ENCODE data around the gene NME4.

DNA sequence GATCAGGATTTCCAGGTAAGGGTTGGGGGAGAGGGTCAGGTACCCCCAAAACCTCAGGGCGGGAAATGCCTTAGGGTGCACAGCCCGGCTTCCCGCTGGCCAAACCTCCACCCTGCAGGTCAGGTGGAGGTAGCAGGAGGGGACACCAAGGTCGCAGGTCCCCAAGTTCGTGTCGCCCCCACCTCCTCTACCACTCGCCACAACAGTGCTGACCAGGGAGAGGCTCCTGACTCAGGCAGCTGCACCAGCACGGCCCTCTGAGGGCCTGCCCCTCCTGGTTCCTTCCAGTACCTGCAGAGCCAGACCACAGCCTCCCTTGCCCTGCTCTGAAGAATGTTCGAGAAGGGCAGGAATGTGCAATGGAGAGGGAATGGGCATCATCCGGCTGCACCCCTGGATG, 30.5 kb upstream of the NME4 start:
- TF ChIP-seq, protein P1, sequence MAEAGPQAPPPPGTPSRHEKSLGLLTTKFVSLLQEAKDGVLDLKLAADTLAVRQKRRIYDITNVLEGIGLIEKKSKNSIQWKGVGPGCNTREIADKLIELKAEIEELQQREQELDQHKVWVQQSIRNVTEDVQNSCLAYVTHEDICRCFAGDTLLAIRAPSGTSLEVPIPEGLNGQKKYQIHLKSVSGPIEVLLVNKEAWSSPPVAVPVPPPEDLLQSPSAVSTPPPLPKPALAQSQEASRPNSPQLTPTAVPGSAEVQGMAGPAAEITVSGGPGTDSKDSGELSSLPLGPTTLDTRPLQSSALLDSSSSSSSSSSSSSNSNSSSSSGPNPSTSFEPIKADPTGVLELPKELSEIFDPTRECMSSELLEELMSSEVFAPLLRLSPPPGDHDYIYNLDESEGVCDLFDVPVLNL (IDR thresholded peaks at IDR 0.05; ENCODE audit: low read depth, low read length): no peak
- TF ChIP-seq BCL11A (IDR thresholded peaks at IDR 0.05; ENCODE audit: low read depth, low read length) (no peak), NRF1 (conservative IDR thresholded peaks at IDR 0.05; ENCODE audit: low read depth, low read length) (no peak), RCOR1 (conservative IDR thresholded peaks at IDR 0.05; ENCODE audit: low read depth, low read length) (no peak), CBX3 (IDR thresholded peaks at IDR 0.05; ENCODE audit: borderline replicate concordance, low read depth) (no peak), POLR2AphosphoS5 (IDR thresholded peaks at IDR 0.05; ENCODE audit: low read length) (no peak)
- TF ChIP-seq, protein P2, sequence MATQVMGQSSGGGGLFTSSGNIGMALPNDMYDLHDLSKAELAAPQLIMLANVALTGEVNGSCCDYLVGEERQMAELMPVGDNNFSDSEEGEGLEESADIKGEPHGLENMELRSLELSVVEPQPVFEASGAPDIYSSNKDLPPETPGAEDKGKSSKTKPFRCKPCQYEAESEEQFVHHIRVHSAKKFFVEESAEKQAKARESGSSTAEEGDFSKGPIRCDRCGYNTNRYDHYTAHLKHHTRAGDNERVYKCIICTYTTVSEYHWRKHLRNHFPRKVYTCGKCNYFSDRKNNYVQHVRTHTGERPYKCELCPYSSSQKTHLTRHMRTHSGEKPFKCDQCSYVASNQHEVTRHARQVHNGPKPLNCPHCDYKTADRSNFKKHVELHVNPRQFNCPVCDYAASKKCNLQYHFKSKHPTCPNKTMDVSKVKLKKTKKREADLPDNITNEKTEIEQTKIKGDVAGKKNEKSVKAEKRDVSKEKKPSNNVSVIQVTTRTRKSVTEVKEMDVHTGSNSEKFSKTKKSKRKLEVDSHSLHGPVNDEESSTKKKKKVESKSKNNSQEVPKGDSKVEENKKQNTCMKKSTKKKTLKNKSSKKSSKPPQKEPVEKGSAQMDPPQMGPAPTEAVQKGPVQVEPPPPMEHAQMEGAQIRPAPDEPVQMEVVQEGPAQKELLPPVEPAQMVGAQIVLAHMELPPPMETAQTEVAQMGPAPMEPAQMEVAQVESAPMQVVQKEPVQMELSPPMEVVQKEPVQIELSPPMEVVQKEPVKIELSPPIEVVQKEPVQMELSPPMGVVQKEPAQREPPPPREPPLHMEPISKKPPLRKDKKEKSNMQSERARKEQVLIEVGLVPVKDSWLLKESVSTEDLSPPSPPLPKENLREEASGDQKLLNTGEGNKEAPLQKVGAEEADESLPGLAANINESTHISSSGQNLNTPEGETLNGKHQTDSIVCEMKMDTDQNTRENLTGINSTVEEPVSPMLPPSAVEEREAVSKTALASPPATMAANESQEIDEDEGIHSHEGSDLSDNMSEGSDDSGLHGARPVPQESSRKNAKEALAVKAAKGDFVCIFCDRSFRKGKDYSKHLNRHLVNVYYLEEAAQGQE (IDR thresholded peaks at IDR 0.05; ENCODE audit: low read depth, low read length): no peak
